Endothelial cell of umbilical vein (primary cell): ENCODE data around the gene KLF3.

Source experiments
- EZH2 ChIP-seq: IDR thresholded peaks from 2 replicates; pipeline ENCODE4 v1.6.1; 2012; ENCODE audit warnings: borderline replicate concordance, low read depth, mild to moderate bottlenecking, moderate library complexity, low read length, inconsistent platforms; ENCODE audit not compliant: severe bottlenecking
- FOS ChIP-seq: IDR thresholded peaks from 2 replicates; pipeline ENCODE4 v1.6.1; 2011; ENCODE audit warnings: mild to moderate bottlenecking, low read length, moderate library complexity, borderline replicate concordance; ENCODE audit not compliant: insufficient read depth
- GATA2 ChIP-seq: IDR thresholded peaks from 2 replicates; pipeline ENCODE4 v1.7.0; 2011; ENCODE audit warnings: low read depth, mild to moderate bottlenecking, moderate library complexity, mixed read lengths, low read length; ENCODE audit not compliant: insufficient read length, insufficient read depth
- JUN ChIP-seq: IDR thresholded peaks from 2 replicates; pipeline ENCODE4 v1.6.1; 2011; ENCODE audit warnings: borderline replicate concordance, low read depth; ENCODE audit not compliant: insufficient read length, insufficient read depth
- MYC ChIP-seq: IDR thresholded peaks from one replicate; pipeline ENCODE4 v1.6.1; 2011; ENCODE audit warnings: mild to moderate bottlenecking, low read depth, low read length
- POLR2A ChIP-seq: IDR thresholded peaks from 2 replicates; pipeline ENCODE4 v1.6.1; 2012; ENCODE audit warnings: low read depth, mild to moderate bottlenecking, control low read depth, low read length
- POLR2AphosphoS5 ChIP-seq: IDR thresholded peaks from 2 replicates; pipeline ENCODE4 v1.6.1; 2012; ENCODE audit warnings: low read depth, mild to moderate bottlenecking, control low read depth, low read length, moderate library complexity; ENCODE audit not compliant: insufficient read depth
- TF ChIP-seq, protein P1 (sequence below), 2 donors: IDR thresholded peaks; 1 replicate in 1 of 2; 2 replicates in 1 of 2; pipeline ENCODE4 v1.5.1; 2011; ENCODE audit warnings: low read length in 2 of 2, mild to moderate bottlenecking in 2 of 2, moderate library complexity in 2 of 2, control low read depth in 1 of 2, inconsistent platforms in 1 of 2, low read depth in 1 of 2; ENCODE audit not compliant: insufficient read depth in 1 of 2; ENCODE audit errors: extremely low read depth in 1 of 2
- TF ChIP-seq, protein P2 (sequence below): IDR thresholded peaks from 2 replicates; pipeline ENCODE4 v1.6.1; 2011; ENCODE audit not compliant: insufficient read depth, insufficient read length

DNA sequence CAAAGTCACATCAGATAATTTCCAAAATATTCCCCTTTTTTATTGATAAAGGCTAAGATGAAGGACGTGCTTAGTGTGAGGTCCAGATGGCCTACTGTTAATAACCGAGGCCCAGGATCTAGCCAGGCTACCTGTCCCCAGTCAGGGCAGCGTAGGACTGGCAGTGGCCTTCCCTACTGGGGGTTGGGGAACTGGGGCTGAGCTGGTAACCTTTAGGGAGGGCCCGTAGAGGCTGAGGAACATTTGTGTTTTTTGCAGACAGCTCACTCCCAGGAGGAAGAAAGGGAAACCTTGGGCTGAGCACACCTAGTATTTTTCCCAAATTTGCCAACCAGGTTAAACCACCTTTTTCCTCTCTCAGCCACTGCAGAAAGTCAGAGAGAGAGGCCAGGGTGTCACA is 59.1 kb downstream of the KLF3 start:
- TF ChIP-seq EZH2 = no peak
- TF ChIP-seq POLR2A = no peak
- TF ChIP-seq, protein P1, sequence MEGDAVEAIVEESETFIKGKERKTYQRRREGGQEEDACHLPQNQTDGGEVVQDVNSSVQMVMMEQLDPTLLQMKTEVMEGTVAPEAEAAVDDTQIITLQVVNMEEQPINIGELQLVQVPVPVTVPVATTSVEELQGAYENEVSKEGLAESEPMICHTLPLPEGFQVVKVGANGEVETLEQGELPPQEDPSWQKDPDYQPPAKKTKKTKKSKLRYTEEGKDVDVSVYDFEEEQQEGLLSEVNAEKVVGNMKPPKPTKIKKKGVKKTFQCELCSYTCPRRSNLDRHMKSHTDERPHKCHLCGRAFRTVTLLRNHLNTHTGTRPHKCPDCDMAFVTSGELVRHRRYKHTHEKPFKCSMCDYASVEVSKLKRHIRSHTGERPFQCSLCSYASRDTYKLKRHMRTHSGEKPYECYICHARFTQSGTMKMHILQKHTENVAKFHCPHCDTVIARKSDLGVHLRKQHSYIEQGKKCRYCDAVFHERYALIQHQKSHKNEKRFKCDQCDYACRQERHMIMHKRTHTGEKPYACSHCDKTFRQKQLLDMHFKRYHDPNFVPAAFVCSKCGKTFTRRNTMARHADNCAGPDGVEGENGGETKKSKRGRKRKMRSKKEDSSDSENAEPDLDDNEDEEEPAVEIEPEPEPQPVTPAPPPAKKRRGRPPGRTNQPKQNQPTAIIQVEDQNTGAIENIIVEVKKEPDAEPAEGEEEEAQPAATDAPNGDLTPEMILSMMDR (IDR thresholded peaks at IDR 0.05; ENCODE audit: extremely low read depth in 1 of 2, insufficient read depth in 1 of 2, low read depth in 1 of 2, low read length in 2 of 2) = no peak
- TF ChIP-seq, protein P2, sequence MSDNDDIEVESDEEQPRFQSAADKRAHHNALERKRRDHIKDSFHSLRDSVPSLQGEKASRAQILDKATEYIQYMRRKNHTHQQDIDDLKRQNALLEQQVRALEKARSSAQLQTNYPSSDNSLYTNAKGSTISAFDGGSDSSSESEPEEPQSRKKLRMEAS = no peak
- TF ChIP-seq POLR2AphosphoS5 = no peak
- no peak for TF ChIP-seq MYC
- no peak for TF ChIP-seq JUN
- TF ChIP-seq GATA2 = no peak
- no peak for TF ChIP-seq FOS
